Epithelial cell of alveolus of lung (primary cell): ENCODE measurements around the gene HDAC11. TPM values are rescaled to one million over a fixed set of nuclear protein-coding genes. Genes with fewer than 3 reads are reported as not detected.

Source experiments
- total RNA-seq: library from RNA; depleted of rRNA; stranded (reverse); fragments of >200 nt; gene quantifications from 2 replicates; pipeline ENCODE4 v1.2.1, GENCODE V29; 2015

Gene HDAC11, protein sequence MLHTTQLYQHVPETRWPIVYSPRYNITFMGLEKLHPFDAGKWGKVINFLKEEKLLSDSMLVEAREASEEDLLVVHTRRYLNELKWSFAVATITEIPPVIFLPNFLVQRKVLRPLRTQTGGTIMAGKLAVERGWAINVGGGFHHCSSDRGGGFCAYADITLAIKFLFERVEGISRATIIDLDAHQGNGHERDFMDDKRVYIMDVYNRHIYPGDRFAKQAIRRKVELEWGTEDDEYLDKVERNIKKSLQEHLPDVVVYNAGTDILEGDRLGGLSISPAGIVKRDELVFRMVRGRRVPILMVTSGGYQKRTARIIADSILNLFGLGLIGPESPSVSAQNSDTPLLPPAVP
- 7.0 and 16.9 TPM in 2 replicates for total RNA-seq

DNA sequence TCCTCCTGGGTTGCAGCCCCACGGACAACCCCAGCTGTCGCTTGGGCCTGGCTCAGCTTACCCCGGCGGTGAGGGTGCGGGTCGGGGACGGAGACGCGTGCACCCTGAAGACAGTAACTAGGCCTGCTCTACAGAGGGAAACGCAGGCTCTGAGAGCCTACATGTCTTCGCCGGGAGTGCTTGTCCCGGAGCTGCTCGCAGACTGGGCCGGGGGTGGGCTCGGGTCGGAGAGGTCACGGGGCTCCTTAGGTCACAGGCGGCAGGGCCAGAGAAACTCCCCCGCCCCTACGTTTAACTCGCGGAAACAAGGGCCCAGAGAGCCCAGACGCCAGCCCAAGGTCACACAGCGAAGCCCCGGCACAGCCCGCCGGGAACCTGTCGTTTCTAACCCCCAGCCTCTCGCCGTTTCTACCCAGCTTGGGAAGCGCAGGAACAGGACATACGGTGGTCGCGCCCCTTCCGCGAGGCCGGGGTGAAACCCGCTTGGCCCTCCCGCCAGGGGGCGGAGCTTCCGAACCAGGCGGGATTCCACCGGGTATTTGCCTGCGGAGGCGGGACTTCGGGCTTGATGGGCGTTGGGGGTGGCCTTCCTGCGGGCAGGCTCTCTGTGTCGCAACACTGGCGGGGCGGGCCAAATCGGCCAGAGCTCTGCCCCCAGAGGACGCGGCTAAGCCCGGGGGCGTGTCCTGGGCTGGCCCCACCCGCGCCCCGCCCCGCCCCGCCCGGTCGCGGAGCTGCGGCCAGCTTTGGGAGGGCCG is at the start of gene HDAC11:
Gene HDAC11, plus strand, starts transcription at position 725 of the 758 bp plus-strand sequence. CDS start 42 bp downstream, outside the sequence.

DNA sequence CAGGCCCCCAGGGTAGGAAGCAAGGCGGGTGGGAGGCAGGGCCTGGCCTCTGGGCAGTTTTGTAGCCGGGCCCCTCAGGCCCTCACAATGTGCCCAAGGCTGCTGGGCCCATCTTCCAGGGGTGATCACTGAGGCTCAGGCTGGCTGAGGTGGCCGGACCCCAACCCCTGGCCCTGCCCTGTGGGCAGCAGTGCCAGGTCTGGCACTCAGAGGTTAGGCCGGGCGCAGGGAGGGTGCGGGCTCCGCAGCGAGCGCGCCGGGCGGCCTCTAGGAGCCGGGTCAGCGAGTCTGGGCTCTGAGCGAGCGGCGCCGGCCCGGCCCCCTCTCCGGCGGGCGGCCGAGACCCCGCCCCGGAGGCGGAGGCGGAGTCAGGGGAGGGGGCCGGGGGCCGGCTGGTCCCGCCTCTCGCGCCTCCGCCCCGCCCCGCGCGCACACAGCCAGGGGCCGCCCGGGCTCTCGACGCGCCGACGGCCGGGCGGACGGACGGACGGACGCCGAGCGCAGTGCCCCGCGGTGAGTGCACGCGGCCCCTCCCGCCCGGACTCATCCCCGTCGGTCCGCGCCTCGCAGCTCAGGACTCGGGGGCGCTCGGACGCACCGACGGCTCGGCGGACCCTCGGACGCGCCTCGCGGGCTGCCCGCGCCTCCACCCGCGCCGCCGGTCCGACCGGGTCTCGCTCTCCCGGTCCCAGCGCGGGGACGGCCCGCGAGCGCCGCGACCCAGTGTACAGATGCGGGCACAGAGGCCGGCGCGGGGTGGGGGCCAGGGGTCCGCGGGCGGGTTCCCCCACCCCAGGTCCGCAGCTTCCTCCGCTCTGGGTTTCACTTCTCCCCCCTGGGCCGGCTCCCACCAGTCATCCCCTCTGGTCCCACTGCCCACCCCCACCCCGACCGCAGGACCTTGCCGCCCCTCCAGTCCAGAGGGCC is 68.9 kb downstream of the HDAC11 start, which contains the start of gene FBLN2:
Gene FBLN2, plus strand, starts transcription at position 430 of the 927 bp plus-strand sequence. CDS start 21,231 bp downstream, outside the sequence.

Other genes with a start within 250 kb of the HDAC11 start
- under 0.01 TPM in 1 of 2 replicates, not detected in the other for gene NUP210, start 60.0 kb upstream of the HDAC11 start, total RNA-seq
- 25.2 and 49.4 TPM in 2 replicates for gene FBLN2, start 68.8 kb downstream of the HDAC11 start, total RNA-seq